Measurements from ENCODE around the gene CLIC4.

Gene CLIC4

GRCh38 chr1:24745711-24746413 is 615 bp downstream of the CLIC4 start:
- ATAC-seq = no peak
- TF ChIP-seq GLIS3 (CRISPR knock-in tag; IDR thresholded peaks at IDR 0.05) = no peak
- no peak for TF ChIP-seq BACH2 (CRISPR knock-in tag; IDR thresholded peaks at IDR 0.05; ENCODE audit: borderline replicate concordance)
- TF ChIP-seq RARB (CRISPR knock-in tag; IDR thresholded peaks at IDR 0.05) = no peak
- no peak for TF ChIP-seq ZNF8 (CRISPR knock-in tag; IDR thresholded peaks at IDR 0.05)
- no peak for TF ChIP-seq ZNF565 (CRISPR knock-in tag; conservative IDR thresholded peaks at IDR 0.05; ENCODE audit: low read depth)
- TF ChIP-seq CSDC2 (CRISPR knock-in tag; IDR thresholded peaks at IDR 0.05) = no peak
- TF ChIP-seq TSHZ2 (CRISPR knock-in tag; IDR thresholded peaks at IDR 0.05) = no peak
- no peak for TF ChIP-seq ISL1 (CRISPR knock-in tag; IDR thresholded peaks at IDR 0.05)
- no peak for TF ChIP-seq TCF4 (CRISPR knock-in tag; IDR thresholded peaks at IDR 0.05; ENCODE audit: borderline replicate concordance)
- TF ChIP-seq SNAI2 (CRISPR knock-in tag; IDR thresholded peaks at IDR 0.05) = no peak
- TF ChIP-seq ARNTL (CRISPR knock-in tag; IDR thresholded peaks at IDR 0.05; ENCODE audit: borderline replicate concordance, low read depth) = no peak
- no peak for TF ChIP-seq POU6F1 (CRISPR knock-in tag; IDR thresholded peaks at IDR 0.05; ENCODE audit: borderline replicate concordance, low read depth)
- no peak for TF ChIP-seq OSR1 (CRISPR knock-in tag; IDR thresholded peaks at IDR 0.05)
- TF ChIP-seq ZFP30 (CRISPR knock-in tag; IDR thresholded peaks at IDR 0.05) = no peak
- no peak for TF ChIP-seq PPARA (CRISPR knock-in tag; IDR thresholded peaks at IDR 0.05; ENCODE audit: borderline replicate concordance)
- TF ChIP-seq ESRRG (CRISPR knock-in tag; IDR thresholded peaks at IDR 0.05) = no peak

- ATAC-seq = no peak
- TF ChIP-seq ZC3H10 (CRISPR knock-in tag; IDR thresholded peaks at IDR 0.05) (no peak), TOX (CRISPR knock-in tag; IDR thresholded peaks at IDR 0.05; ENCODE audit: borderline replicate concordance) (no peak), PPARA (CRISPR knock-in tag; IDR thresholded peaks at IDR 0.05; ENCODE audit: borderline replicate concordance) (no peak), OSR1 (CRISPR knock-in tag; IDR thresholded peaks at IDR 0.05) (no peak), ARNTL (CRISPR knock-in tag; IDR thresholded peaks at IDR 0.05; ENCODE audit: borderline replicate concordance, low read depth) (no peak), ZNF565 (CRISPR knock-in tag; conservative IDR thresholded peaks at IDR 0.05; ENCODE audit: low read depth) (no peak), RARB (CRISPR knock-in tag; IDR thresholded peaks at IDR 0.05) (no peak), TCF4 (CRISPR knock-in tag; IDR thresholded peaks at IDR 0.05; ENCODE audit: borderline replicate concordance) (no peak), ISL1 (CRISPR knock-in tag; IDR thresholded peaks at IDR 0.05) (no peak), ESRRG (CRISPR knock-in tag; IDR thresholded peaks at IDR 0.05) (no peak), ZFP30 (CRISPR knock-in tag; IDR thresholded peaks at IDR 0.05) (no peak), ZFP3 (CRISPR knock-in tag; IDR thresholded peaks at IDR 0.05) (no peak)
Observed at GRCh38 chr1:24748191-24749121, 3.2 kb downstream of the CLIC4 start.

DNA sequence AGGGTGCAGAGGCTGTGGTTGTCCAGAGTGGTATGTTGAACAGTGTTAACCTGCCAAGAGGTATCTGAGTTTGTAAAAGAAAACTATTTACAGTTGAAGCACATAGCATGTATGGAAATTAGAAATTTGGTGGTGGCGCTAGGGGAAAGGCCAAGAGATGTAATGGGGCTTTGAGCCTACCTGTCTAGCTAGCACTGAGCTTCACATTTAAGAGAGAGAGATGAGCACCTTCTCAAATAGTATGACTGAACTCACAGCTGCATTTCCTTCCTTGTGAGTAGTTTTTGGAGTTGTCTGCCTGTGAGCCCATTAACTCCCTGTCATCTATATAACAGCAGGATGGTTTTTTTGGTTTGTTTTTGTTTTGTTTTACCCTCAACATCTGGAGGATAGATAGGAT is 4.0 kb downstream of the CLIC4 start:
- ATAC-seq = no peak
- no peak for TF ChIP-seq ARNTL (CRISPR knock-in tag; IDR thresholded peaks at IDR 0.05; ENCODE audit: borderline replicate concordance, low read depth)
- TF ChIP-seq ESRRG (CRISPR knock-in tag; IDR thresholded peaks at IDR 0.05) = no peak
- TF ChIP-seq BACH2 (CRISPR knock-in tag; IDR thresholded peaks at IDR 0.05; ENCODE audit: borderline replicate concordance) = no peak
- TF ChIP-seq GLIS3 (CRISPR knock-in tag; IDR thresholded peaks at IDR 0.05) = no peak
- no peak for TF ChIP-seq TOX (CRISPR knock-in tag; IDR thresholded peaks at IDR 0.05; ENCODE audit: borderline replicate concordance)
- TF ChIP-seq CSDC2 (CRISPR knock-in tag; IDR thresholded peaks at IDR 0.05) = no peak
- TF ChIP-seq POU6F1 (CRISPR knock-in tag; IDR thresholded peaks at IDR 0.05; ENCODE audit: borderline replicate concordance, low read depth) = no peak
- TF ChIP-seq, protein P1, sequence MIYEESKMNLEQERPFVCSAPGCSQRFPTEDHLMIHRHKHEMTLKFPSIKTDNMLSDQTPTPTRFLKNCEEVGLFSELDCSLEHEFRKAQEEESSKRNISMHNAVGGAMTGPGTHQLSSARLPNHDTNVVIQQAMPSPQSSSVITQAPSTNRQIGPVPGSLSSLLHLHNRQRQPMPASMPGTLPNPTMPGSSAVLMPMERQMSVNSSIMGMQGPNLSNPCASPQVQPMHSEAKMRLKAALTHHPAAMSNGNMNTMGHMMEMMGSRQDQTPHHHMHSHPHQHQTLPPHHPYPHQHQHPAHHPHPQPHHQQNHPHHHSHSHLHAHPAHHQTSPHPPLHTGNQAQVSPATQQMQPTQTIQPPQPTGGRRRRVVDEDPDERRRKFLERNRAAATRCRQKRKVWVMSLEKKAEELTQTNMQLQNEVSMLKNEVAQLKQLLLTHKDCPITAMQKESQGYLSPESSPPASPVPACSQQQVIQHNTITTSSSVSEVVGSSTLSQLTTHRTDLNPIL (CRISPR knock-in tag; IDR thresholded peaks at IDR 0.05; ENCODE audit: low read depth) = no peak
- TF ChIP-seq ISL1 (CRISPR knock-in tag; IDR thresholded peaks at IDR 0.05) = no peak
- TF ChIP-seq OSR1 (CRISPR knock-in tag; IDR thresholded peaks at IDR 0.05) = no peak
- TF ChIP-seq ZFP30 (CRISPR knock-in tag; IDR thresholded peaks at IDR 0.05) = no peak
- TF ChIP-seq ZNF70 (CRISPR knock-in tag; IDR thresholded peaks at IDR 0.05) = no peak
- TF ChIP-seq ZFP3 (CRISPR knock-in tag; IDR thresholded peaks at IDR 0.05) = no peak
- no peak for TF ChIP-seq TCF4 (CRISPR knock-in tag; IDR thresholded peaks at IDR 0.05; ENCODE audit: borderline replicate concordance)
- no peak for TF ChIP-seq ZC3H10 (CRISPR knock-in tag; IDR thresholded peaks at IDR 0.05)
- TF ChIP-seq, protein P2, sequence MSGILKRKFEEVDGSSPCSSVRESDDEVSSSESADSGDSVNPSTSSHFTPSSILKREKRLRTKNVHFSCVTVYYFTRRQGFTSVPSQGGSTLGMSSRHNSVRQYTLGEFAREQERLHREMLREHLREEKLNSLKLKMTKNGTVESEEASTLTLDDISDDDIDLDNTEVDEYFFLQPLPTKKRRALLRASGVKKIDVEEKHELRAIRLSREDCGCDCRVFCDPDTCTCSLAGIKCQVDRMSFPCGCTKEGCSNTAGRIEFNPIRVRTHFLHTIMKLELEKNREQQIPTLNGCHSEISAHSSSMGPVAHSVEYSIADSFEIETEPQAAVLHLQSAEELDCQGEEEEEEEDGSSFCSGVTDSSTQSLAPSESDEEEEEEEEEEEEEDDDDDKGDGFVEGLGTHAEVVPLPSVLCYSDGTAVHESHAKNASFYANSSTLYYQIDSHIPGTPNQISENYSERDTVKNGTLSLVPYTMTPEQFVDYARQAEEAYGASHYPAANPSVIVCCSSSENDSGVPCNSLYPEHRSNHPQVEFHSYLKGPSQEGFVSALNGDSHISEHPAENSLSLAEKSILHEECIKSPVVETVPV (CRISPR knock-in tag; IDR thresholded peaks at IDR 0.05) = no peak
- TF ChIP-seq SNAI2 (CRISPR knock-in tag; IDR thresholded peaks at IDR 0.05) = no peak
